ENCODE measurements around the gene GLP1R. TPM values are rescaled to one million over a fixed set of nuclear protein-coding genes. Genes with fewer than 3 reads are reported as not detected.

The GLP1R gene
- total RNA-seq, 2 donors from 2014 or later = not detected

DNA sequence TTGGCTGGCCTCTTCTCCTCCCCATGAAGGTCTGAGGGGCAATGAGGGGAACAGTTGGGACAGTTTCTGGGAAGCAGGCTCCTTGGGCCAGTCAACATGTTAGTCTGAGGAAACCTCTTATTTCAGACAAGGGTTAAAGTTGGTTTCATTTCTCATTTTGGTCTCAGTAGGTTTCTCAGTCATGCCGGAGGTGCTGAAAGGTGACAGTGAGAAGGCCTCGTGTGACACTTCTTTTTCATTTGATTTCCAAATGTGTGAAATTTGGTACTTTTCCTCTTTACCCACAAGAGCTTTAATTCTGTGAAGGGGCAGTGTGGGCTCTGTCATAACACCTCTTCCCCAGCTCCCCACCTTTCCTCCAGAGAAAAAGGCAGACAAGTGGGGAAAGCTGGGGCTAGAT, 7.5 kb upstream of the GLP1R start:
- DNase-seq (ENCODE audit: low spot score) (no peak), ATAC-seq (ENCODE audit: insufficient number of reproducible peaks, low FRiP score, low read depth) (no peak)
- Histone ChIP-seq H3K9me3 (no peaks in the 10 kb centered on the region), H3K4me1 (ENCODE audit: control insufficient read depth in 1 of 2, low read depth in 2 of 2) (no peaks in the 10 kb centered on the region), H3K27ac (no peak overlapping the region), H3K27me3 (replicated peaks; ENCODE audit: insufficient read depth) (no peaks in the 10 kb centered on the region), H3K36me3 (no peaks in the 10 kb centered on the region), H3K4me3 (no peak overlapping the region)
- TF ChIP-seq, protein P1, sequence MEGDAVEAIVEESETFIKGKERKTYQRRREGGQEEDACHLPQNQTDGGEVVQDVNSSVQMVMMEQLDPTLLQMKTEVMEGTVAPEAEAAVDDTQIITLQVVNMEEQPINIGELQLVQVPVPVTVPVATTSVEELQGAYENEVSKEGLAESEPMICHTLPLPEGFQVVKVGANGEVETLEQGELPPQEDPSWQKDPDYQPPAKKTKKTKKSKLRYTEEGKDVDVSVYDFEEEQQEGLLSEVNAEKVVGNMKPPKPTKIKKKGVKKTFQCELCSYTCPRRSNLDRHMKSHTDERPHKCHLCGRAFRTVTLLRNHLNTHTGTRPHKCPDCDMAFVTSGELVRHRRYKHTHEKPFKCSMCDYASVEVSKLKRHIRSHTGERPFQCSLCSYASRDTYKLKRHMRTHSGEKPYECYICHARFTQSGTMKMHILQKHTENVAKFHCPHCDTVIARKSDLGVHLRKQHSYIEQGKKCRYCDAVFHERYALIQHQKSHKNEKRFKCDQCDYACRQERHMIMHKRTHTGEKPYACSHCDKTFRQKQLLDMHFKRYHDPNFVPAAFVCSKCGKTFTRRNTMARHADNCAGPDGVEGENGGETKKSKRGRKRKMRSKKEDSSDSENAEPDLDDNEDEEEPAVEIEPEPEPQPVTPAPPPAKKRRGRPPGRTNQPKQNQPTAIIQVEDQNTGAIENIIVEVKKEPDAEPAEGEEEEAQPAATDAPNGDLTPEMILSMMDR (IDR thresholded peaks at IDR 0.05) = no peak

DNA sequence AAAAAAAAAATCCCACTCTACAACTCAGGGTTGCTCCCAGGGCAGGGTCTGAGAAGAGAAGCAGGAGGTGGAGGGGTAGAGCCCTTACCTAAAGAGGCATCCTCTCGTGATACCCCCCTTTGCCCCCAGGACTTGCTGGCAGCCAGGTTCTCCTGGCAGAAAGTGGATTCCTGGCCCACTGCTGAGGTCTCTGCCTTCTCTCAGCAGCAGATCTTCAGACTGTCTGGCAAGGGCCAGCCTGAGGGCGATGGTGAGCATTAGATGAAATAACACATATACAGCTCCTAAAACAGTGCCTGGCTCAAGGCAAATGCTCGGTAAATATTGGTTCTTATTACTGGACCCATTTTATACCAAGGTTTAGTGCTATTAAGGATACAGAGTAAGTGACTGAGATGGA, 4.8 kb upstream of the GLP1R start:
- no peak for ATAC-seq (ENCODE audit: insufficient number of reproducible peaks, low FRiP score, low read depth)
- Histone ChIP-seq H3K27me3 (replicated peaks; ENCODE audit: insufficient read depth) (no peaks in the 10 kb centered on the region), H3K36me3 (no peaks in the 10 kb centered on the region), H3K27ac (no peak overlapping the region), H3K9me3 (no peaks in the 10 kb centered on the region), H3K4me3 (no peak overlapping the region), H3K4me1 (ENCODE audit: control insufficient read depth in 1 of 2, low read depth in 2 of 2) (peaks cover 3 to 4% of the 10 kb centered on the region in 2 donors)
- DNase-seq (ENCODE audit: low spot score) = no peak
- TF ChIP-seq, protein P1 (IDR thresholded peaks at IDR 0.05) = no peak

DNA sequence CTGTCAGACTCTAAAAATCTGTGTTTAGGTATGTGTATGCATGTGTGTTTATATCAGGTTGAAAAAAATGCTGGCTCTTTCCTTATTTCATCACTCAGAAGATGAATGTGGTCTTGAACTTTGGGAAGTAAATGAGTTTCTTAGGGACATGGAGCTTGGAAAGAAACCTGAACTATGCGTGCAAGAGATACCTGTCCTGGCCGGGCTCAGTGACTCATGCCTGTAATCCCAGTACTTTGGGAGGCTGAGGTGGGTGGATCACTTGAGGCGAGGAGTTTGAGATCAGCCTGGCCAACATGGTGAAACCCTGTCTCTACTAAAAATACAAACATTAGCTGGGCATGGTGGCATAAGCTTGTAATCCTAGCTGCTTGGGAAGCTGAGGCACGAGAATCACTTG, 4.4 kb upstream of the GLP1R start:
- TF ChIP-seq, protein P1 (IDR thresholded peaks at IDR 0.05) = no peak
- Histone ChIP-seq H3K27ac (no peak overlapping the region), H3K4me1 (ENCODE audit: control insufficient read depth in 1 of 2, low read depth in 2 of 2) (peaks cover 4 to 8% of the 10 kb centered on the region in 2 donors), H3K36me3 (no peaks in the 10 kb centered on the region), H3K4me3 (no peak overlapping the region), H3K9me3 (no peaks in the 10 kb centered on the region), H3K27me3 (replicated peaks; ENCODE audit: insufficient read depth) (no peaks in the 10 kb centered on the region)
- ATAC-seq (ENCODE audit: insufficient number of reproducible peaks, low FRiP score, low read depth) = no peak
- no peak for DNase-seq (ENCODE audit: low spot score)

DNA sequence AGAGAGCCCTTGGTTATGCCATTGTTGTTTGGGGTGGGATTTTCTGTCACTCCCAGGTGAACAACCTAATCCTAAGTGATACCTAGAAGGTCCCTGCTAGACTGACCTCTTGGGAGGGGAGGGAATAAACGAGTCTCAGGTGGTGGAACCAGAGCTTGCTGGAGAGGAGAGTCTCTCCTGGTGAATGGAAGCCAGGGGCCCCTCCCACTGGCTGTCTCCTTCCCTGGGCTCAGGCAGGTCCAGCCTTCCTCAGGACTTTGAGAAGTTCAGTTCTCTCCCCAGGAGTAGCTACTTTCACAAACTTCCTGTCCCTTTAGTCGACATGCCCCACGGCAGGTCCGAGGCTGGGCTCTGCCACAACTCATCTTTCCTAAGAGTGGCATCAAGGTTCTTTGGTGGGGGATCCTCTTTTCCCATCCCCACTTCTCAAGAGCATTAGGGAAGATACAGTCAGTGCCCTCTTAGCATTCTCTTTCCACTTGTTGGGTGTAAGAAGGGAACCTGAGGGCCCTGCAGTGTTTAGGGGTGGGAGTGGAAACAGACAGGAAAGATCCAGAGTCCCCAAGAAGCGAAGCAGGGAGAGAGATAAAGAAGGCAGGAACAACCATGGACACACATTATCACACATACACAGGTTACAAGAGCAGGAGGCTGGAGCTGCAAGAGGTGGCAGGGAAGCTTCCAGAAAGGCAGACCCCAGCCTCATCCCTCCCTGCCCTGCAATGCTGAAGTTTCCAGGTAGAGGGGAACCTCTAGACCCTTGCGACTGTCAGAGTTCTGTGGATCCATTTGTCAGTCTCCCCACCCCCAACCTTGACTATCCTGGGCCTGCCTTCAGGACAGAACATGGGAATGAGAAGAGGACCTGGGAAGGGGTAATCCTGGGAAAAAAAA, 900 bp upstream of the GLP1R start:
- ATAC-seq (ENCODE audit: insufficient number of reproducible peaks, low FRiP score, low read depth) = no peak
- no peak for DNase-seq (ENCODE audit: low spot score)
- no peaks in the 10 kb centered on the region for H3K27me3 ChIP-seq (replicated peaks; ENCODE audit: insufficient read depth)
- TF ChIP-seq, protein P1 (IDR thresholded peaks at IDR 0.05) = no peak
- H3K9me3 ChIP-seq = no peaks in the 10 kb centered on the region
- H3K4me3 ChIP-seq = no peak overlapping the region
- no peak overlapping the region for H3K27ac ChIP-seq
- no peaks in the 10 kb centered on the region for H3K36me3 ChIP-seq
- peaks cover 4 to 9% of the 10 kb centered on the region in 2 donors for H3K4me1 ChIP-seq (ENCODE audit: control insufficient read depth in 1 of 2, low read depth in 2 of 2)

DNA sequence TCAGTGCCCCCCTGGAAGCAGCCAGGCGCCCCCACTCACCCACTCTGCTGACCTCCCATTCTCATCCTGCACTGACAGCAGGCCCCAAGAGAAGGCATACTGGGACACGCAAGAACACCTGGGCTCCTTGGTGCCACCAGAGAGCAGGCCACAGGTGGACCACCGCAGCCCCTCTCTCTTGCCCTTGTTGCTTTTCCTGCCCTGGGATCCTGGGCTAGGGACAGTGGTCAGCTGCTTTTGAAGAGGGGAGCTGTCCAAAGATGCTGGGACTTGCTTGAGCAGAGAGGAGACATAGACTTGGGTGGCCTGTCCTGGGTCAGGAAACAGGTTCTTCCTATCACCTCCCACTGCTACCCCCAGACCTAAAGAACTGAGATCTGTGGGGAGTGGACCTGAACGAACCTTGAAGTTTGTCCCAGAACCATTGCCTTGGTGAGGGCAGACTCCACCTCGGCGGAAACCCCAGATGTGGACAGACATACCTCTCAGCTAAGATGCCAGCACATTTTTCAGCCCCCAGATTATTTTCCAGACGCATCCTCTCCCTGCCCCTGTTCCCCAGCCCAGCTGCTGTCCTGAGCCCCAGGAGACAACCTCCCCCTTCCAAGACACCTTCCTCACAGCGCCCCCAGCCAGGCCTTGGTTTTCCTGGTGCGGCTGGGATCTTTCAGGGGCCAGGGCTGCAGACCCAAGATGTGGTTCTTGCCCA, 1.1 kb downstream of the GLP1R start:
- H3K27ac ChIP-seq = no peak overlapping the region
- no peak for ATAC-seq (ENCODE audit: insufficient number of reproducible peaks, low FRiP score, low read depth)
- peaks cover 4 to 9% of the 10 kb centered on the region in 2 donors for H3K4me1 ChIP-seq (ENCODE audit: control insufficient read depth in 1 of 2, low read depth in 2 of 2)
- DNase-seq (ENCODE audit: low spot score) = no peak
- H3K36me3 ChIP-seq = no peaks in the 10 kb centered on the region
- no peaks in the 10 kb centered on the region for H3K9me3 ChIP-seq
- TF ChIP-seq, protein P1 (IDR thresholded peaks at IDR 0.05) = no peak
- no peak overlapping the region for H3K4me3 ChIP-seq
- H3K27me3 ChIP-seq (replicated peaks; ENCODE audit: insufficient read depth) = no peaks in the 10 kb centered on the region
